Stimulated activated naive CD8-positive, alpha-beta T cell treated with anti-CD3 and anti-CD28 coated beads, Interleukin-15, Interleukin-2, amounts not matched to agents 100 U/mL and 50 U/mL, for 24 hours (primary cell): ENCODE measurements around the gene FIGNL1.

Experiments
- ATAC-seq: fragments of 150-1000 bp; cut with Tn5 transposase; one replicate; pipeline ENCODE4 v1.10.0; 2021
- DNase-seq: peaks from one replicate; pipeline ENCODE4 v3.0.0; 2021

FIGNL1 gene

DNA sequence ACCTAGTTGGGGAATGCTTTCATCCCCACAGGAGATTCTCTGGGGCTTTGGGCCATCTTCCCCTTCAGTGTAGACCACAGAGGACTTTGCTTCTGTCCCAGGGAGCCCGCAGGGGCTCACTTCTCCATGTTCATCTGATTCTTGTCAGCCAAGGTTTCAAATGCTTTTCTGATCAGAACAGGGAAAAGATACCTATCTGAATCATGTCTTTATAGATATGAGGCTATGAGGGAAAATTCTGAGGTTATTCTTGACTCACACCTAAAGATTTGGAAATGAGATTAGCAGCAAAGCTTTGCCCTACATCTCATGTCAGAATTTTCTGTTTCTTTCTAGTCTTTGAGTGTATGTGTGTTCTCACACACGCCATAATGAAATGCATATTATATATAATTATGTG, 53.3 kb downstream of the FIGNL1 start:
- no peak for DNase-seq
- peak; percentile 30 for ATAC-seq

DNA sequence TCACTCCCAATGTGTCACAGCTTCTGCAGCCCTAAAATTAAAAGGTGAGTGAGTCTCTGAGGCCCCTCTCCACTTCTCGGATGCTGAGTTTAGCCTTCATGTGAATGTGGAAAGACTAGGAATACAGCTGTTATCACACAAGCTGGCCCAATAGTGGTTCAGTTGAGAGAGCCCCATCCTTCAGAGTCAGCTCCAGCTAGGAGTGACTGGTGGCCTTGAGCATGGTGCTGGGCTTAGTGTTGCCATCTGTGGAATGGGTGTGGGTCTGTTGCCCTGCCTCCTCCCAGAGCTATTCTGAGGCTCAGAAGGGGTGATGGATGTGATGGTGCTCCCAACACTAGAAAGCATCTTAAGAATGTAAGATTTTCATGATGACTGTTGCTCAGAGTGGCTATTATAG, 55.8 kb downstream of the FIGNL1 start:
- DNase-seq (no peak), ATAC-seq (no peak)
